Measurements from ENCODE around the gene GP5. TPM values are rescaled to one million over a fixed set of nuclear protein-coding genes. Genes with fewer than 3 reads are reported as not detected.

The GP5 gene
- total RNA-seq, 1 donor from 2014 or later = not detected

DNA sequence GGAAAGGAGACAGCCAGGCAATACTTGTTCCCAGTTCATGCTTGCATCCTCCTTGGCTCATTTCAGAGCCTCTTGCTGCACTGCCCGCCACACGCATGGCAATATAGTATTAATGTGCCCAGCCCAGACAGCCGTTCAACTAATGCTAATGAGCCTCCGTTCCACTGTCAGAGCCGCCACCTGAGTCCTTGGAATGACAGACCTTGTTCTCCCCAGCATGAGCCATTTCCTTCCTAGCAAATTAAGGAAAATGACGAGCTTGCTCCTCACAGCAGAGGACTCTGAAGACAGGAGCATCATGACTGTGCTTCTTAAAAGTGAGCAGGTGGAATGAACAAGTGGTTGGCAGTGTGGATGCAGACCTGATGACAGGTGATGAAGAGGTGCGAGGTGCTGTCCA lies 18.7 kb downstream of the GP5 start:
- TF ChIP-seq CTCF (IDR thresholded peaks at IDR 0.05) = no peak
- H3K9me3 Mint-ChIP-seq (ENCODE audit: unreplicated experiment) = no peaks in the 10 kb centered on the region
- no peak for DNase-seq (ENCODE audit: extremely low spot score, unreplicated experiment)
- no peak overlapping the region for H3K27ac Mint-ChIP-seq (ENCODE audit: unreplicated experiment)
- H3K4me1 Mint-ChIP-seq (ENCODE audit: unreplicated experiment) = peaks cover 3% of the 10 kb centered on the region
- H3K36me3 Mint-ChIP-seq (ENCODE audit: unreplicated experiment) = no peaks in the 10 kb centered on the region
- peaks cover 44% of the 10 kb centered on the region for H3K27me3 Mint-ChIP-seq (ENCODE audit: unreplicated experiment)
- H3K4me3 Mint-ChIP-seq (ENCODE audit: unreplicated experiment) = no peak overlapping the region

- no peak overlapping the region for H3K4me3 Mint-ChIP-seq (ENCODE audit: unreplicated experiment)
- TF ChIP-seq CTCF (IDR thresholded peaks at IDR 0.05) = no peak
These were observed 19.4 kb downstream of the GP5 start for GRCh38 chr3:194379651-194380050.

GRCh38 chr3:194379231-194379630 lies 19.8 kb downstream of the GP5 start:
- Mint-ChIP-seq H3K9me3 (ENCODE audit: unreplicated experiment) (no peaks in the 10 kb centered on the region), H3K27ac (ENCODE audit: unreplicated experiment) (no peak overlapping the region), H3K27me3 (ENCODE audit: unreplicated experiment) (peaks cover 49% of the 10 kb centered on the region), H3K4me3 (ENCODE audit: unreplicated experiment) (no peak overlapping the region), H3K36me3 (ENCODE audit: unreplicated experiment) (no peaks in the 10 kb centered on the region), H3K4me1 (ENCODE audit: unreplicated experiment) (peaks cover 5% of the 10 kb centered on the region)
- TF ChIP-seq CTCF (IDR thresholded peaks at IDR 0.05) = no peak
- no peak for DNase-seq (ENCODE audit: extremely low spot score, unreplicated experiment)

More at GRCh38 chr3:194379651-194380050, 19.4 kb downstream of the GP5 start:
- Mint-ChIP-seq H3K27me3 (ENCODE audit: unreplicated experiment) (peaks cover 48% of the 10 kb centered on the region), H3K27ac (ENCODE audit: unreplicated experiment) (no peak overlapping the region), H3K36me3 (ENCODE audit: unreplicated experiment) (no peaks in the 10 kb centered on the region), H3K9me3 (ENCODE audit: unreplicated experiment) (no peaks in the 10 kb centered on the region), H3K4me1 (ENCODE audit: unreplicated experiment) (peaks cover 5% of the 10 kb centered on the region)
- no peak for DNase-seq (ENCODE audit: extremely low spot score, unreplicated experiment)

DNA sequence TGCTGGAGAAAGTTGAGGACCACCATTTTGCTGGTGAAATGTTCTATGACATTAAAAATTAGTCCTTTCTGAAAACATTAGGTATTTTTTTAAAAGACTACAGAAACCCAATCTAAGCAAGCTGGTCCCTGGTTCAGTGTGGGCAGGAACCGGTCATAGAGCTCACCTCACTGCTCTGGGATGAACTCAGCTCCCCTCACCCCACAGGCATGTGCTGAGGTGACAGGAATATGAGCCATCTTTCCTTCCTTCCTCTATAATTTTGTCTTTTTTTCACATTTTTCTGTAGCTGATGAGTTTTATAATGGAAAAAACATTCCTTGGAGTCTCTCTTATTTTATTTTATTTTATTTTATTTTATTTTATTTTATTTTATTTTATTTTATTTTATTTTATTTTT lies 21.4 kb downstream of the GP5 start:
- H3K27ac Mint-ChIP-seq (ENCODE audit: unreplicated experiment) = no peak overlapping the region
- H3K27me3 Mint-ChIP-seq (ENCODE audit: unreplicated experiment) = peaks cover 47% of the 10 kb centered on the region
- no peaks in the 10 kb centered on the region for H3K9me3 Mint-ChIP-seq (ENCODE audit: unreplicated experiment)
- no peak overlapping the region for H3K4me3 Mint-ChIP-seq (ENCODE audit: unreplicated experiment)
- H3K36me3 Mint-ChIP-seq (ENCODE audit: unreplicated experiment) = no peaks in the 10 kb centered on the region
- peaks cover 5% of the 10 kb centered on the region for H3K4me1 Mint-ChIP-seq (ENCODE audit: unreplicated experiment)
- DNase-seq (ENCODE audit: extremely low spot score, unreplicated experiment) = no peak
- no peak for TF ChIP-seq CTCF (IDR thresholded peaks at IDR 0.05)

- TF ChIP-seq CTCF (IDR thresholded peaks at IDR 0.05) = no peak
- H3K27ac Mint-ChIP-seq (ENCODE audit: unreplicated experiment) = no peak overlapping the region
These were observed 22.9 kb downstream of the GP5 start for GRCh38 chr3:194376241-194376560.

More at GRCh38 chr3:194376241-194376560, 22.9 kb downstream of the GP5 start:
- Mint-ChIP-seq H3K4me1 (ENCODE audit: unreplicated experiment) (peaks cover 5% of the 10 kb centered on the region), H3K9me3 (ENCODE audit: unreplicated experiment) (no peaks in the 10 kb centered on the region), H3K4me3 (ENCODE audit: unreplicated experiment) (no peak overlapping the region), H3K27me3 (ENCODE audit: unreplicated experiment) (peaks cover 39% of the 10 kb centered on the region), H3K36me3 (ENCODE audit: unreplicated experiment) (no peaks in the 10 kb centered on the region)
- DNase-seq (ENCODE audit: extremely low spot score, unreplicated experiment) = no peak
